ENCODE results near the gene LPXN.

DNA sequence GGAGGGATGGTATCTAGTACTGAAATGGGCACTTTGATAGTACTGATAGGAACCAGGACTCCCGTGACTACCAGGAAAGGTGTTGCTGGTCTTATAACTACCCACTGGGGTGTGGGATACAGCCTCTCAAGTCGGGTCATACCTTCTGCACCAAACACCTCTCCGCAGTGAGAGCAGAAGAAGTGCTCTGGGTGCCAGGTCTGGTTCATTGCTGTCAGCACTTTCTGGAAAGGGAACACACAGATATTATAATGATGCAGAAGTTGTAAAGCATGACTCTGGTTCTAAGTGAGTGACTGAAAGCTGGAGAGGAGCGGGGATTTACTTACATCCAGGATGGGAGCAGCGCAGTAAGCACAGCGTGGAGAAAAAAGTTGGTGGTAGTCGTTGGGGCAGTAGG is 26.0 kb downstream of the LPXN start:
- TF ChIP-seq EP300 (IDR thresholded peaks at IDR 0.05) (no peak), POLR2A (IDR thresholded peaks at IDR 0.05) (no peak), POLR2AphosphoS5 (IDR thresholded peaks at IDR 0.05) (no peak)
- TF ChIP-seq, protein P1, sequence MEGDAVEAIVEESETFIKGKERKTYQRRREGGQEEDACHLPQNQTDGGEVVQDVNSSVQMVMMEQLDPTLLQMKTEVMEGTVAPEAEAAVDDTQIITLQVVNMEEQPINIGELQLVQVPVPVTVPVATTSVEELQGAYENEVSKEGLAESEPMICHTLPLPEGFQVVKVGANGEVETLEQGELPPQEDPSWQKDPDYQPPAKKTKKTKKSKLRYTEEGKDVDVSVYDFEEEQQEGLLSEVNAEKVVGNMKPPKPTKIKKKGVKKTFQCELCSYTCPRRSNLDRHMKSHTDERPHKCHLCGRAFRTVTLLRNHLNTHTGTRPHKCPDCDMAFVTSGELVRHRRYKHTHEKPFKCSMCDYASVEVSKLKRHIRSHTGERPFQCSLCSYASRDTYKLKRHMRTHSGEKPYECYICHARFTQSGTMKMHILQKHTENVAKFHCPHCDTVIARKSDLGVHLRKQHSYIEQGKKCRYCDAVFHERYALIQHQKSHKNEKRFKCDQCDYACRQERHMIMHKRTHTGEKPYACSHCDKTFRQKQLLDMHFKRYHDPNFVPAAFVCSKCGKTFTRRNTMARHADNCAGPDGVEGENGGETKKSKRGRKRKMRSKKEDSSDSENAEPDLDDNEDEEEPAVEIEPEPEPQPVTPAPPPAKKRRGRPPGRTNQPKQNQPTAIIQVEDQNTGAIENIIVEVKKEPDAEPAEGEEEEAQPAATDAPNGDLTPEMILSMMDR (IDR thresholded peaks at IDR 0.05) = no peak

Data from gastroesophageal sphincter (tissue), 3 donors.